GM12873 (cell line): ENCODE results near the gene RFX7.

Experiments used
- TF ChIP-seq, protein P1 (sequence below): IDR thresholded peaks from 2 replicates; pipeline ENCODE4 v1.5.1; 2012; ENCODE audit warnings: low read depth, mild to moderate bottlenecking, moderate library complexity, low read length, control low read depth; ENCODE audit not compliant: insufficient read depth; ENCODE audit errors: missing control alignments

RFX7 gene

DNA sequence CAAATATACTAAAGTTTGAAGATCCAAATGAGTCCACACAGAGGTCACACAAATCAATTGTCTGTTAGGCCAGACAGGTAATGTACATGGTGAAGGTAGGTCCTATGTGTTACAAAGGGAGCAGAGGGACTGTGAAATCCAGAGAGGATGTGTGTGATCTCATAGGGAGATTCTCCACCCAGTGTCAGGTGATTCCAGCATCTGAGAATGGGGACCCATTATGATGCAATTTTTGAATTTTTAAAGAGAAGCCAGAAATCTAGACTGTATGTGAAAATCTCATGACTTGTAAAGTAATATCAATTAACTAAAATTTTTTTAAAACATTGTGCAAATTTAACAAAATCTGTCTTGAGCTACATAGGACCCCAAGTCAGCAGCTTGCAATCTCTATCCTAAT is 192.0 kb downstream of the RFX7 start:
- TF ChIP-seq, protein P1, sequence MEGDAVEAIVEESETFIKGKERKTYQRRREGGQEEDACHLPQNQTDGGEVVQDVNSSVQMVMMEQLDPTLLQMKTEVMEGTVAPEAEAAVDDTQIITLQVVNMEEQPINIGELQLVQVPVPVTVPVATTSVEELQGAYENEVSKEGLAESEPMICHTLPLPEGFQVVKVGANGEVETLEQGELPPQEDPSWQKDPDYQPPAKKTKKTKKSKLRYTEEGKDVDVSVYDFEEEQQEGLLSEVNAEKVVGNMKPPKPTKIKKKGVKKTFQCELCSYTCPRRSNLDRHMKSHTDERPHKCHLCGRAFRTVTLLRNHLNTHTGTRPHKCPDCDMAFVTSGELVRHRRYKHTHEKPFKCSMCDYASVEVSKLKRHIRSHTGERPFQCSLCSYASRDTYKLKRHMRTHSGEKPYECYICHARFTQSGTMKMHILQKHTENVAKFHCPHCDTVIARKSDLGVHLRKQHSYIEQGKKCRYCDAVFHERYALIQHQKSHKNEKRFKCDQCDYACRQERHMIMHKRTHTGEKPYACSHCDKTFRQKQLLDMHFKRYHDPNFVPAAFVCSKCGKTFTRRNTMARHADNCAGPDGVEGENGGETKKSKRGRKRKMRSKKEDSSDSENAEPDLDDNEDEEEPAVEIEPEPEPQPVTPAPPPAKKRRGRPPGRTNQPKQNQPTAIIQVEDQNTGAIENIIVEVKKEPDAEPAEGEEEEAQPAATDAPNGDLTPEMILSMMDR, result no peak

DNA sequence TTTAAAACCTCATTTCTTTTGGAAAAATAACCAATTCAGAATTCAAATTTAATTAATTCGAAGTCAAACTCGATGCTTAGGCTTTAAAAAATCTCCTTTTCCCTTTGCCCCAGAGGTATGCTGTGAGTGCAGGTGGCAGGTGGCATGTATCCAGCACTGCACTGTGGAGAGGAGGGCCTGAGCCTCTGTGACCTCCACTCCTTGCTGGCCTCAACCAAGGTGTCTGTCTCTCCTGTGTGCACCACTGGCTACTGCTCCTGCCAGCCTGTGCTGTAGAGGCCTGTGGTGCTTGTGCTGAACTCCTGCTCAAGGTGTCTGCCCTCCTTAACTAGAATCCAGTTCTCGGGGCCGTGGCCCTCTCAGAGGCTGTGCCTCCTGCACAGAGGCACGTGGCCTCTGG is 194.1 kb downstream of the RFX7 start:
- TF ChIP-seq, protein P1, result no peak

DNA sequence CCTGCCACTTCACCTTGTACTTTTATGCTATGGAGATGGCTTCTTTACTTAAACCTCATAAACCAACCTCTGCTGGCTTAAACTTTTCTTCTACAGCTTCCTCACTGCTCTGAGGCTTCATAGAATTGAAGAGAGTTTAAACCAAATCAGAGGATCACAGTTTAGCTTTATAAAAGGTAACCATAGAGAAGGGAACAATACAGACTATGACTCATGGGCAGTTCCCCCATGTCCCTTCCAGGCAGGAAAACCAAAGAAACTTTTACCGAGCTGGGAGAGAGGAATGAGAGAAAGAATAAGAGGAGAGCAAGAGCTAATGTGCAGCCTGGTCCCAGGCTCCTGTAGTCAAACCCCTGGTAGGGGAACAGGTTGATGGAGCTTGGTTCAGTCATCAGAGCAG is 196.3 kb downstream of the RFX7 start:
- TF ChIP-seq, protein P1, result no peak

DNA sequence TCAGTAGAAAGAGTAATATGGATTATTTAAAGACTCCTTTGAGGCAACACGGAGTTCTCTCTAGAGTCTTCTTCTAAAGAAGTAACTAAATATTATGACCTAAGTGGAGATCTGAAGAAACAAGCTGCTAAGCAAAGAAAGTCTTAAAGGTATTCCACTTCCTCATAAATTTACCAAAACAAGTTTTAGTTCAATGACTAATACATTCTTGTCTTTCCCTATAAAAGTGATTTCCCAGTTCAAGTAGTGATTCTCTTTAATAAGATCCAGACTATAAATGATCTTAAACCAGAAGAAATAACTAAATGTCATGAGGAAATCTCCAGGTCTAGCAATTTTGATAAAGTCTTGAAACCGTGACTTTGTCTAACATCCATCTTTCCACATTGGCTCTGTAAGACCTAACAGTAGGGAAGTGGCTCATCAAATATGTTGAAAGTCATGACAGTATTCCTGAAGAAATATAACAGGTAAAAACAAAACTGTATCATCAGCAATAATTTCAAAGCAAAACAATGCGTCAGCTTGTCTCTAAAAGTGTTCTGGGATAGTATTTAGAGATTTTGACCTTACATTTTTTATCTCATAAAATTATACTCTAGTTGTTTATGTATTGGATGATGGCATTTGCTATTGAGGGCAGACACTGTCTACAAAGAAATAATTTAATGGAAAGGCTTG is 198.5 kb downstream of the RFX7 start:
- TF ChIP-seq, protein P1, result no peak

DNA sequence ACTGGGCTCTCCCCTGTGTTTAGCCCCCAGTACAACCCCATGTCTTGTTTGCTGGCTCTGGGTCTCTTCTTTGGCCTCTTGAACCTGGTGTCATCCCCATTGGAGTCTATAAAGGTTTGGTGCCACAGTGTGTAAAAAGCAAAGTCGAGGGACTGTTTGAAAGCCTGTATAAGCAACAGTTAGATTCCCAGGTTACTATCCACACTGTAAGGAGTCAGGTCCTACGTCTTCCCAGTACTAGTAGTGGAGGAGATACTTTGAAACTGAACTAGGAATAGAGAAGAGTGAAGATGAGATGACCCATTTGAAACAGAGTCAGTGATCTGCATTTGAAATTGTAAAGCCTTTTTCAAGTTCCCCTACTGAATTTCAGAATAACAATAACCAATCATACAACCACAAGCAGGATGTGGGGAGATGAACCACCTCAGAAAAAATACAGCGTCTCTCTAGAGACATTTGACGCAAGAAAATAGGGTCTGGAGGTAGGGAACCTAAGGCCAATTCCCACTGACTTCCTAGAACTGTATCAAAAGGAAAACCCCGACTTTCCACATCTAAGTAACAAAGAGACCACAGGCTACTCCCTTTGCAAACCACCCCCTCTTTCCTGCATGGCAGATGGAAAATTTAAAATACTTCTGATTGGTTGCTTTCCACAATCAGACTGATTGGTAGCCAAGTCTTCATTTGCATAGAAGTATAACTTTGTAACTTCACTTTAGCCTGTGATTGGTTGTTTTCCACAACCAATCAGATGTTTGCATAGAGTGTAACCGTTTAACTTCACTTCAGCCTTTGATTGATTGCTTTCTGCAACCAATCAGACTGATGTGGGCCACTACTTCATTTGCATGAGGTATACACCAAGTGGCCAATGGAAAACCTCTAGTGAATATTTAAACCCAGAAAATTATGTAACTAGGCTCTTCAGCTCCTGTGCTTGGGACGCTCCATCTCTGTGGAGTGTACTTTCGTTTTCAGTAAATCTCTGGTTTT is 200.4 kb downstream of the RFX7 start:
- TF ChIP-seq, protein P1, result no peak

DNA sequence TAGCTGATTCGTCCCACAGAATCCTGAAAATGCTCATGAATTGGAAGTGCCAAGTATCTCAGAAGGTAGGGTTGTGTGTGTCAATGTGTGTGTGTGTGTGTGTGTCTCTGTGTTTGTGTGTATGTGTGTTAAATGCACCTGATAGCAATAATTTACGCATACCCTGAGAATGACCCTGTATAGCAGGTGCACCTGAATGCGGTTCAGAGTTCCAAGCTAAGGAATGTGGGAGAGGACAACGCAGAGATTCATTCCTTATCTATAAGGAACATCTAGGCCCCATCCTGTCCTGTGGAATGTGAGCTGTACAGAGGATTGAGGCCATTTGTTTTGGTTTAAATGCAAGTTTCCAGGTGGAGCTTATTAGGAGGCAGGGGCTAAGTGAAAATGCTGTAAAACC is 201.2 kb downstream of the RFX7 start:
- TF ChIP-seq, protein P1, result no peak

DNA sequence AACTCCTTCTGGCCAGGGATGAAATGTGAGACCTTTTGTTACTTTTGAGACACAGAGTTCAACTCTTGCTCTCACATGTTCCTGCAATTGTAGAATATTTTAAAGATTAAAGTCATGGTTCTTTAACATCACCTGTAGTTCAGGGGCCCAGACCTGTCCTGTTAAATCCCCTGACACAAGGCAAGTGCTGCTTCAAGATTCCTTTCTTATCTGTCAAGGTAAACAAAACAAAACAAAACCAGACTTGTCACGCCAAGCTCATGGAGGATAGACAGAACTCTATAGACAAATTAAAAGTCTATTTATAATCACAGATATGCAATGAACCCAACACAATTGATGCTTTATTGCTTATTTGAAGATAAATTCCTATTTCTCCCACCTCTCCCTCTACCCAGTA is 201.6 kb downstream of the RFX7 start:
- TF ChIP-seq, protein P1, result no peak
